Smooth muscle cell (in vitro differentiated cells): ENCODE measurements around the gene SLC9A3. TPM values are rescaled to one million over a fixed set of nuclear protein-coding genes. Genes with fewer than 3 reads are reported as not detected.

Experiments used
- DNase-seq: peaks from one replicate; lab custom pipeline; 2025; ENCODE audit not compliant: unreplicated experiment; lab: John Stamatoyannopoulos, UW
- H2AFZ ChIP-seq: fragments of 200-600 bp; sonication (generic); 2 replicates; pipeline ENCODE4 v1.6.0; 2016; ENCODE audit warnings: antibody characterized with exemption, low read depth, mild to moderate bottlenecking
- H3F3A ChIP-seq: fragments of 200-600 bp; sonication (generic); 2 replicates; pipeline ENCODE4 v1.6.0; 2017; ENCODE audit warnings: antibody characterized with exemption, low read depth
- H3K27ac ChIP-seq: fragments of 200-600 bp; sonication (generic); 2 replicates; pipeline ENCODE4 v1.5.1; 2016; ENCODE audit warnings: low read depth, mild to moderate bottlenecking
- H3K27me3 ChIP-seq: fragments of 200-600 bp; sonication (generic); 2 replicates; pipeline ENCODE4 v1.6.1; 2016; ENCODE audit warnings: low read depth, mild to moderate bottlenecking
- H3K36me3 ChIP-seq: fragments of 200-600 bp; sonication (generic); 2 replicates; pipeline ENCODE4 v1.5.1; 2016; ENCODE audit warnings: low read depth
- H3K4me1 ChIP-seq: fragments of 200-600 bp; sonication (generic); 2 replicates; pipeline ENCODE4 v1.5.1; 2016; ENCODE audit warnings: low read depth
- H3K4me2 ChIP-seq: fragments of 200-600 bp; sonication (generic); 2 replicates; pipeline ENCODE4 v1.6.0; 2016; ENCODE audit warnings: mild to moderate bottlenecking
- H3K4me3 ChIP-seq: fragments of 200-600 bp; sonication (generic); 2 replicates; pipeline ENCODE4 v1.5.1; 2016; ENCODE audit warnings: mild to moderate bottlenecking
- H3K79me2 ChIP-seq: fragments of 200-600 bp; sonication (generic); 2 replicates; pipeline ENCODE4 v1.6.0; 2016; ENCODE audit warnings: low read depth, mild to moderate bottlenecking
- H3K9ac ChIP-seq: fragments of 200-600 bp; sonication (generic); 2 replicates; pipeline ENCODE4 v1.6.0; 2016; ENCODE audit warnings: low read depth
- H3K9me3 ChIP-seq: fragments of 200-600 bp; sonication (generic); replicated peaks from 2 replicates; pipeline ENCODE4 v1.5.1; 2016; ENCODE audit warnings: low read depth
- H4K20me1 ChIP-seq: fragments of 200-600 bp; sonication (generic); 2 replicates; pipeline ENCODE4 v1.6.0; 2016; ENCODE audit warnings: low read depth
- CTCF ChIP-seq: fragments of 200-600 bp; sonication (generic); IDR thresholded peaks from 2 replicates; pipeline ENCODE4 v1.5.1; 2017; ENCODE audit warnings: borderline replicate concordance, mild to moderate bottlenecking, antibody characterized with exemption; ENCODE audit not compliant: insufficient read depth, poor library complexity, severe bottlenecking
- WGBS: methylation state at CpG from one replicate; pipeline ENCODE4 v1.1.7; 2016; ENCODE audit warnings: low lambda C conversion rate; 5-methylcytosine and 5-hydroxymethylcytosine counted together
- polyA plus RNA-seq: library from polyadenylated mRNA; unstranded; fragments of >200 nt; fragmentation: Nextera tagmentation; extraction: Ambion mirVana; gene quantifications from 2 replicates; pipeline ENCODE4 v1.2.1, GENCODE V29; 2016
- total RNA-seq: library from RNA; depleted of rRNA; stranded (reverse); fragments of >200 nt; gene quantifications from 2 replicates; pipeline ENCODE4 v1.2.3, GENCODE V29; 2014

SLC9A3 gene
- total and polyA plus RNA-seq, 2 experiments from 2014 or later: 1.1 to 1.8 TPM

GRCh38 chr5:460273-460625 is 64.0 kb downstream of the SLC9A3 start:
- Histone ChIP-seq H2AFZ (no peak overlapping the region), H4K20me1 (peaks cover 35% of the 10 kb centered on the region), H3K27ac (no peak overlapping the region), H3K4me3 (no peak overlapping the region), H3K4me1 (no peaks in the 10 kb centered on the region), H3K4me2 (no peak overlapping the region), H3K9me3 (no peaks in the 10 kb centered on the region), H3K9ac (no peak overlapping the region), H3K79me2 (peaks cover 15% of the 10 kb centered on the region), H3F3A (no peaks in the 10 kb centered on the region), H3K36me3 (peaks cover 8% of the 10 kb centered on the region), H3K27me3 (no peaks in the 10 kb centered on the region)
- TF ChIP-seq CTCF: no peak
- DNase-seq: no peak
- WGBS: 98% methylated on average over 8 of the region's 8 CpGs

GRCh38 chr5:459562-460272 is 64.5 kb downstream of the SLC9A3 start:
- H2AFZ ChIP-seq: no peak overlapping the region
- DNase-seq: no peak
- peaks cover 40% of the 10 kb centered on the region for H4K20me1 ChIP-seq
- H3K4me2 ChIP-seq: no peak overlapping the region
- no peaks in the 10 kb centered on the region for H3K4me1 ChIP-seq
- no peaks in the 10 kb centered on the region for H3F3A ChIP-seq
- peaks cover 8% of the 10 kb centered on the region for H3K36me3 ChIP-seq
- H3K27ac ChIP-seq: peak overlapping the region; percentile 93
- no peaks in the 10 kb centered on the region for H3K27me3 ChIP-seq
- peaks cover 18% of the 10 kb centered on the region for H3K79me2 ChIP-seq
- TF ChIP-seq CTCF: no peak
- WGBS: 98% methylated on average over 24 of the region's 24 CpGs
- no peak overlapping the region for H3K4me3 ChIP-seq
- H3K9ac ChIP-seq: peak overlapping the region; percentile 4
- no peaks in the 10 kb centered on the region for H3K9me3 ChIP-seq

DNA sequence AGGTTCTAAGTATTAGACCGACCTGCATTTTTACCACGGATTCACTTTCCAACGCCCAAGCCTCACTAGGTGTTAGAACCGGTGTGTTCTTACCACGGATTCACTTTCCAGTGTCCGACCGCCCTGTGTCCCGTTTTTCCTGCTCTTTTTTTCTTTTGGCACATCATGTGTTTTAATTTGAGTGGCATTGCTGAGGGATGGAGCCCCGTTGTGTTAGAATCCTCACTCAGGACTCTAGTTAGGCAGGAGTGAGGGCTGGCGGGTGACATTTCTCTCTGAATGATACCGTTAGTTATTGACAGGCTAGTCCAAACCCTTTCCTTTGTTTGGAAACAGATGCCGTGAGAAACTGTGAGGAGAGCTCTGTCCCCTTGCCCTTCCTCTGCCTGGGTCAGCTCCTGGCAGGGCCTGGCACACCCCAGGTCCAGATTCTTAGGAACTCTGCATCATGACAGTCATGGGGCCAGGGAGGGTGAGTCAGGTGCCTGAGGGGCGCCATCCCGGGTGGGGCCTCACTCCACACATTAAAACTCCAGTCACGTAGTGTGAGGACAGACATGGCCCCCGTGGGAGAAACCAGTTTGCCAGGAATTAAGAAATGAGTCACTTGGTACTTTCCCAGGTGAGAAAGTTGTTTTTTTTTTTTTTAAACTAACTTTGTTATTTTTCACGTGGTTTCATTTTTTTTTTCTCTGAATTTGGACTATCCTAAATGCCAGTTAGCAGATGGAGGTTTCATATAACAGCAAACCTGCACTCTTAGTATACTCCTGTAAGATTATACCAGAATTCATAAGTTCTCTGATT is 65.5 kb downstream of the SLC9A3 start:
- H4K20me1 ChIP-seq: peaks cover 47% of the 10 kb centered on the region
- peak overlapping the region; percentile 83 for H3K9ac ChIP-seq
- TF ChIP-seq CTCF: no peak
- H3K9me3 ChIP-seq: no peaks in the 10 kb centered on the region
- H3F3A ChIP-seq: no peaks in the 10 kb centered on the region
- H3K36me3 ChIP-seq: peaks cover 5% of the 10 kb centered on the region
- no peak overlapping the region for H2AFZ ChIP-seq
- peaks cover 18% of the 10 kb centered on the region for H3K79me2 ChIP-seq
- H3K27ac ChIP-seq: peak overlapping the region; percentile 93
- H3K4me2 ChIP-seq: peak overlapping the region; percentile 31
- no peaks in the 10 kb centered on the region for H3K4me1 ChIP-seq
- no peak overlapping the region for H3K4me3 ChIP-seq
- no peak for DNase-seq
- 78% methylated on average over 17 of the region's 17 CpGs for WGBS
- no peaks in the 10 kb centered on the region for H3K27me3 ChIP-seq
